Kidney (tissue), 14 donors: ENCODE results near the gene TNNC1. TPM values are rescaled to one million over a fixed set of nuclear protein-coding genes. Genes with fewer than 3 reads are reported as not detected.

Source experiments
- DNase-seq, 5 donors: peaks; one replicate each; pipeline ENCODE4 v3.0.0-alpha.2; 2013 to 2020
- FAIRE-seq: peaks from 2 replicates; lab custom pipeline; 2012; peaks lifted over from hg19 to GRCh38; lab: Jason Lieb, UNC
- H3K27ac ChIP-seq, 2 donors: one replicate each; pipeline ENCODE4 v1.7.0; 2013; ENCODE audit warnings: low read depth in 2 of 2, low read length in 2 of 2, inconsistent platforms in 1 of 2
- H3K27me3 ChIP-seq: one replicate; pipeline ENCODE4 v1.7.1; 2013; ENCODE audit warnings: low read length, inconsistent platforms; ENCODE audit not compliant: control insufficient read depth, insufficient read depth
- H3K36me3 ChIP-seq, 3 donors: one replicate each; pipeline versions ENCODE4 v1.7.0 to v1.7.1; 2013; ENCODE audit warnings: low read length in 3 of 3, control low read depth in 1 of 3, inconsistent platforms in 1 of 3; ENCODE audit not compliant: insufficient read depth in 3 of 3, control insufficient read depth in 2 of 3
- H3K4me1 ChIP-seq, 3 donors: one replicate each; pipeline versions ENCODE4 v1.7.0 to v1.7.1; 2013; ENCODE audit warnings: low read length in 3 of 3, inconsistent platforms in 1 of 3, low read depth in 1 of 3; ENCODE audit not compliant: control insufficient read depth in 2 of 3, insufficient read depth in 2 of 3
- H3K4me3 ChIP-seq, 3 donors: one replicate each; pipeline versions ENCODE4 v1.7.0 to v1.8.1; 2013; ENCODE audit warnings: low read length in 3 of 3, control low read depth in 1 of 3, inconsistent platforms in 1 of 3
- H3K9ac ChIP-seq, 3 donors: one replicate each; pipeline versions ENCODE4 v1.7.0 to v1.7.1; 2013; ENCODE audit warnings: low read length in 3 of 3, control low read depth in 1 of 3, inconsistent platforms in 1 of 3
- H3K9me3 ChIP-seq, 3 donors: one replicate each; pipeline versions ENCODE4 v1.7.0 to v1.7.1; 2013; ENCODE audit warnings: low read length in 3 of 3, control low read depth in 1 of 3, inconsistent platforms in 1 of 3; ENCODE audit not compliant: control insufficient read depth in 2 of 3, insufficient read depth in 1 of 3
- intact Hi-C: fragments of 100-400 bp; cut with DNase I; formaldehyde crosslinking; loops from one replicate; pipeline ENCODE4 v1.11.1; 2022
- polyA plus RNA-seq: library from polyadenylated mRNA; stranded (reverse); fragments of 350-450 nt; fragmentation: Illumina TruSeq; extraction: RNeasy Lipid Tissue Mini Kit (QIAGEN cat#74804); gene quantifications from one replicate; pipeline ENCODE4 v1.2.3, GENCODE V29; 2014; ENCODE audit warnings: low read depth, low replicate concordance; ENCODE audit not compliant: insufficient read depth
- total RNA-seq: library from RNA; stranded (reverse); fragmentation: NEBNext Ultra II Directional; extraction: Animal tissue kit (Norgen Biotek cat#: 25700); gene quantifications from one replicate; pipeline ENCODE4 v1.2.1, GENCODE V29; 2021
- TF ChIP-seq, protein P1 (sequence below): IDR thresholded peaks from 3 replicates; pipeline ENCODE4 v1.5.1; 2012; ENCODE audit warnings: mild to moderate bottlenecking, moderate library complexity, borderline replicate concordance; ENCODE audit not compliant: insufficient read depth; ENCODE audit errors: extremely low read depth
- donor health status: control.
- donor health status: control.
- donor health status: control.
- donor health status: control.
- donor health status: control.
- donor health status: DM: yes; HTN: yes; CAD: no.
- donor health status: Normal renal cell carcinoma (clear cell type).

The TNNC1 gene
- total and polyA plus RNA-seq, 2 donors from 2014 or later: 2.2 to 86.6 TPM

DNA sequence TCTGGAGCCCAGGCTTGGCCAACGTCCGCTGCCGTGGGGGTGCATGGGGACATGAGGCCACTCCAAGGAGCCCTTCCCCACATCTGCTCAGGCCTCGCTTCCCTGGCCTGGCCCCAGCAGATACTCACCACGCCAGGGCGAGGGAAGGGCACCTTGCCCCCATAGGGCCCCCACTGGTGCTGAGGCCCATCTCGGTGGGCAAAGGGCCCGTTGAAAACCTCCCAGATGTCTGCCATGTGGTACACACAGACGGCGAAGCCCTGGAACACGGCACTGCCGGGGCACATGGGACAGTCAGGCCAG is 13.6 kb downstream of the TNNC1 start:
- Histone ChIP-seq H3K27me3 (no peaks in the 10 kb centered on the region), H3K4me3 (no peak overlapping the region), H3K9me3 (no peaks in the 10 kb centered on the region), H3K36me3 (no peaks in the 10 kb centered on the region), H3K4me1 (peaks cover 0 to 9% (median 0%) of the 10 kb centered on the region in 3 donors), H3K9ac (no peak overlapping the region), H3K27ac (no peak overlapping the region)
- FAIRE-seq (no peak), DNase-seq (peak in 1 of 5 donors; percentile 39)
- TF ChIP-seq, protein P1, sequence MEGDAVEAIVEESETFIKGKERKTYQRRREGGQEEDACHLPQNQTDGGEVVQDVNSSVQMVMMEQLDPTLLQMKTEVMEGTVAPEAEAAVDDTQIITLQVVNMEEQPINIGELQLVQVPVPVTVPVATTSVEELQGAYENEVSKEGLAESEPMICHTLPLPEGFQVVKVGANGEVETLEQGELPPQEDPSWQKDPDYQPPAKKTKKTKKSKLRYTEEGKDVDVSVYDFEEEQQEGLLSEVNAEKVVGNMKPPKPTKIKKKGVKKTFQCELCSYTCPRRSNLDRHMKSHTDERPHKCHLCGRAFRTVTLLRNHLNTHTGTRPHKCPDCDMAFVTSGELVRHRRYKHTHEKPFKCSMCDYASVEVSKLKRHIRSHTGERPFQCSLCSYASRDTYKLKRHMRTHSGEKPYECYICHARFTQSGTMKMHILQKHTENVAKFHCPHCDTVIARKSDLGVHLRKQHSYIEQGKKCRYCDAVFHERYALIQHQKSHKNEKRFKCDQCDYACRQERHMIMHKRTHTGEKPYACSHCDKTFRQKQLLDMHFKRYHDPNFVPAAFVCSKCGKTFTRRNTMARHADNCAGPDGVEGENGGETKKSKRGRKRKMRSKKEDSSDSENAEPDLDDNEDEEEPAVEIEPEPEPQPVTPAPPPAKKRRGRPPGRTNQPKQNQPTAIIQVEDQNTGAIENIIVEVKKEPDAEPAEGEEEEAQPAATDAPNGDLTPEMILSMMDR: no peak
- intact Hi-C loops: no loop called here

GRCh38 chr3:52439426-52440248 is 14.2 kb downstream of the TNNC1 start:
- no peak overlapping the region for H3K4me3 ChIP-seq
- H3K9ac ChIP-seq: no peak overlapping the region
- no peaks in the 10 kb centered on the region for H3K36me3 ChIP-seq
- no peaks in the 10 kb centered on the region for H3K9me3 ChIP-seq
- peak in 1 of 5 donors; percentile 55 for DNase-seq
- H3K27me3 ChIP-seq: no peaks in the 10 kb centered on the region
- TF ChIP-seq, protein P1: no peak
- no peak overlapping the region for H3K27ac ChIP-seq
- FAIRE-seq: no peak
- H3K4me1 ChIP-seq: peaks cover 0 to 4% (median 0%) of the 10 kb centered on the region in 3 donors
- intact Hi-C loops: no loop called here

- FAIRE-seq: no peak
- Histone ChIP-seq H3K4me3 (no peak overlapping the region), H3K27ac (no peak overlapping the region), H3K9me3 (no peaks in the 10 kb centered on the region), H3K4me1 (no peaks in the 10 kb centered on the region), H3K27me3 (no peaks in the 10 kb centered on the region), H3K36me3 (no peaks in the 10 kb centered on the region), H3K9ac (no peak overlapping the region)
- DNase-seq: no peak
- TF ChIP-seq, protein P1: no peak
- intact Hi-C loops: no loop called here
Observed at GRCh38 chr3:52438579-52439425, 15.0 kb downstream of the TNNC1 start.
